Measurements from ENCODE around the gene UPF1. TPM values are rescaled to one million over a fixed set of nuclear protein-coding genes. Genes with fewer than 3 reads are reported as not detected.

UPF1 gene
- polyA plus RNA-seq, 1 of the 3 experiments (the other 2 are of a cell fraction): 33.3 TPM

GRCh38 chr19:18894254-18895037 is 62.7 kb downstream of the UPF1 start:
- Histone ChIP-seq H3K36me3 (replicated peaks in 1 of 2; ENCODE audit: control insufficient read depth in 1 of 2, insufficient read depth in 2 of 2, low read length in 1 of 2) (peaks cover 0 to 3% of the 10 kb centered on the region in 2 experiments), H3K9ac (no peak overlapping the region), H3K9me3 (no peaks in the 10 kb centered on the region), H3K27me3 (ENCODE audit: insufficient read depth) (no peaks in the 10 kb centered on the region), H2AFZ (ENCODE audit: low read depth) (no peak overlapping the region), H3K4me3 (ENCODE audit: low read depth in 2 of 2, low read length in 1 of 2) (peak overlapping the region; percentile 61 to 72), H3K79me2 (ENCODE audit: insufficient read depth) (no peaks in the 10 kb centered on the region), H3K27ac (ENCODE audit: low read depth in 2 of 2, low read length in 1 of 2) (peak overlapping the region in 1 of 2 experiments; percentile 51; a peak in 1 of 4 replicates), H4K20me1 (ENCODE audit: insufficient read depth) (no peaks in the 10 kb centered on the region), H3K9me2 (no peaks in the 10 kb centered on the region), H3K4me1 (ENCODE audit: control insufficient read depth in 1 of 2, insufficient read depth in 2 of 2, low read depth in 1 of 2, low read length in 1 of 2) (peaks cover 0 to 24% of the 10 kb centered on the region in 2 experiments; a peak in 1 of 4 replicates), H3K4me2 (peak overlapping the region; percentile 98), H3F3A (replicated peaks; ENCODE audit: insufficient read depth) (peaks cover 9% of the 10 kb centered on the region)
- TF ChIP-seq TAF1 (IDR thresholded peaks at IDR 0.05; ENCODE audit: borderline replicate concordance, low read depth, low read length): no peak
- TF ChIP-seq RCOR1 (IDR thresholded peaks at IDR 0.05; ENCODE audit: low read length): no peak
- peak; percentile 83 for TF ChIP-seq MXI1 (IDR thresholded peaks at IDR 0.05; ENCODE audit: low read depth, low read length)
- no peak for TF ChIP-seq RFX5 (IDR thresholded peaks at IDR 0.05; ENCODE audit: low read length)
- peak; percentile 97 for DNase-seq
- CTCF ChIA-PET: interaction anchor here (0.6 to 6.3 kb wide), 37 partner anchors 10 to 444 kb away, joined by 3 to 76 read pairs (median 5); partner anchors contain the start of genes COPE, DDX49 and REX1BD
- POLR2A ChIA-PET: interaction anchor here (1.2 to 1.7 kb wide), 3 partner anchors 21 to 92 kb away, joined by 3 to 4 read pairs (median 4); partner anchors contain the start of genes COPE and DDX49
- 11% methylated on average over 5 of the region's 28 CpGs for WGBS (ENCODE audit: low lambda C conversion rate)

- peak; percentile 95 for DNase-seq
- H2AFZ ChIP-seq (ENCODE audit: low read depth): no peak overlapping the region; the same call in 1 of the 2 replicates
- no peaks in the 10 kb centered on the region for H3K9me2 ChIP-seq
- H3K27me3 ChIP-seq (ENCODE audit: insufficient read depth): no peaks in the 10 kb centered on the region
- ChIA-PET POLR2A (interaction anchor here (1.2 to 1.7 kb wide), 4 partner anchors 21 to 91 kb away, joined by 3 to 8 read pairs (median 4); partner anchors contain the start of genes COPE and DDX49), CTCF (interaction anchor here (0.6 to 6.3 kb wide), 39 partner anchors 9 to 444 kb away, joined by 3 to 76 read pairs (median 5); partner anchors contain the start of genes COPE, DDX49 and REX1BD)
- peak overlapping the region; percentile 98 for H3K4me2 ChIP-seq
- H4K20me1 ChIP-seq (ENCODE audit: insufficient read depth): no peaks in the 10 kb centered on the region
- H3K4me3 ChIP-seq (ENCODE audit: low read depth in 2 of 2, low read length in 1 of 2): peak overlapping the region; percentile 61 to 72
- no peak overlapping the region; the same call in 1 of the 2 replicates for H3K9ac ChIP-seq
- no peaks in the 10 kb centered on the region for H3K9me3 ChIP-seq
- H3F3A ChIP-seq (replicated peaks; ENCODE audit: insufficient read depth): peaks cover 9% of the 10 kb centered on the region
- H3K4me1 ChIP-seq (ENCODE audit: control insufficient read depth in 1 of 2, insufficient read depth in 2 of 2, low read depth in 1 of 2, low read length in 1 of 2): peaks cover 0 to 24% of the 10 kb centered on the region in 2 experiments; a peak in 1 of 4 replicates
- WGBS (ENCODE audit: low lambda C conversion rate): 3% methylated on average over 14 of the region's 72 CpGs
- peak overlapping the region in 1 of 2 experiments; percentile 65; a peak in 1 of 4 replicates for H3K27ac ChIP-seq (ENCODE audit: low read depth in 2 of 2, low read length in 1 of 2)
- H3K79me2 ChIP-seq (ENCODE audit: insufficient read depth): no peaks in the 10 kb centered on the region
- peaks cover 0 to 9% of the 10 kb centered on the region in 2 experiments for H3K36me3 ChIP-seq (replicated peaks in 1 of 2; ENCODE audit: control insufficient read depth in 1 of 2, insufficient read depth in 2 of 2, low read length in 1 of 2)
- no peak for TF ChIP-seq USF2 (IDR thresholded peaks at IDR 0.05; ENCODE audit: borderline replicate concordance, low read depth, low read length)
- TF ChIP-seq SMC3 (IDR thresholded peaks at IDR 0.05; ENCODE audit: low read depth, low read length): peak; percentile 53; the same call in 1 of the 2 replicates
- no peak for TF ChIP-seq REST (IDR thresholded peaks at IDR 0.05; ENCODE audit: low read depth, low read length)
- peak; percentile 53 for TF ChIP-seq CTCF (IDR thresholded peaks at IDR 0.05)
- TF ChIP-seq TEAD4 (IDR thresholded peaks at IDR 0.05; ENCODE audit: borderline replicate concordance, insufficient read depth): no peak
- peak; percentile 71 for TF ChIP-seq RAD21 (IDR thresholded peaks at IDR 0.05; ENCODE audit: low read length)
- TF ChIP-seq USF1 (IDR thresholded peaks at IDR 0.05; ENCODE audit: borderline replicate concordance, low read depth): no peak
- TF ChIP-seq MEF2A (IDR thresholded peaks at IDR 0.05; ENCODE audit: borderline replicate concordance, low read depth): no peak
- no peak for TF ChIP-seq YY1 (IDR thresholded peaks at IDR 0.05; ENCODE audit: low read depth)
- 0 out of 2 replicates have a peak, but pooled peaks have one; percentile 6 for TF ChIP-seq NRF1 (IDR thresholded peaks at IDR 0.05; ENCODE audit: low read depth, low read length)
Observed at GRCh38 chr19:18895038-18895823, 63.5 kb downstream of the UPF1 start.

Data from SK-N-SH (cell line).